AG09319 (cell line): ENCODE results near the gene DXO.

Source experiments
- DNase-seq: peaks from one replicate; pipeline ENCODE4 v3.0.0-alpha.2; 2010; ENCODE audit warnings: low read depth; ENCODE audit errors: extremely low read depth
- TF ChIP-seq, protein P1 (sequence below): IDR thresholded peaks from 2 replicates; pipeline ENCODE4 v1.5.1; 2011; ENCODE audit warnings: low read depth, mild to moderate bottlenecking, inconsistent platforms, low read length, moderate library complexity

The DXO gene

DNA sequence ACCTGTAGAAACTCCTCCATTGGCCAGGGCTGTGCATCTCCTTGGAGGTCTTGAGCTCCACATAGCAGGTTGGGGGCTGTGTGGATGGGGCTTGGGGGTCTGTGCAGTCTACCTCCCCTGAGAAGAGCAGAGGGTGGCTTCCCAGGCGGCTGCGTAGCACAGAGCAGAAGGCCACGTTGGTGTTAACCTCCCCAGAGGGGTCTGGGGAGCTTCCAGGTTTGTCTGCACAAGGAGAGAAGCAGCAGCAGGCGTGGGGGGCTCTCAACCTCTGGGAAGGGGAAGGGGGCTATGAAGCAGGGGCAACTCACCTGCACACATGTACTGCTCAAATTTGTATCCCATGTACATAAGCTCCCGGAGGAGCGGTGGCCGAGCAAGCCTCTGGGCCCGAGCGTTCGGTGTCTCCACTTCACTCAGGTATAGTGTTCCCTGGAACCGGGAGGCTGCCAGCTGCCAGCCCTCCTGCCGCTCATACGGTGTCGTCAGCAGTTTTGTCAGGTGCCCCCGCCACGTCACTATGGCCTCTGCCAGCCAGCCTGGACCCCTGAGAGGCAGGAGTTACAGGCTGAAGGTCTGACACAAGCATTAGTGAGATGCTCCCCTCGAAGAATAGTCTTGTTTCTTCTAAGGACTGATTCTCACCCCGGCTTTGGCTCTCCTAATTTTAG, 1.2 kb downstream of the DXO start:
- TF ChIP-seq, protein P1, sequence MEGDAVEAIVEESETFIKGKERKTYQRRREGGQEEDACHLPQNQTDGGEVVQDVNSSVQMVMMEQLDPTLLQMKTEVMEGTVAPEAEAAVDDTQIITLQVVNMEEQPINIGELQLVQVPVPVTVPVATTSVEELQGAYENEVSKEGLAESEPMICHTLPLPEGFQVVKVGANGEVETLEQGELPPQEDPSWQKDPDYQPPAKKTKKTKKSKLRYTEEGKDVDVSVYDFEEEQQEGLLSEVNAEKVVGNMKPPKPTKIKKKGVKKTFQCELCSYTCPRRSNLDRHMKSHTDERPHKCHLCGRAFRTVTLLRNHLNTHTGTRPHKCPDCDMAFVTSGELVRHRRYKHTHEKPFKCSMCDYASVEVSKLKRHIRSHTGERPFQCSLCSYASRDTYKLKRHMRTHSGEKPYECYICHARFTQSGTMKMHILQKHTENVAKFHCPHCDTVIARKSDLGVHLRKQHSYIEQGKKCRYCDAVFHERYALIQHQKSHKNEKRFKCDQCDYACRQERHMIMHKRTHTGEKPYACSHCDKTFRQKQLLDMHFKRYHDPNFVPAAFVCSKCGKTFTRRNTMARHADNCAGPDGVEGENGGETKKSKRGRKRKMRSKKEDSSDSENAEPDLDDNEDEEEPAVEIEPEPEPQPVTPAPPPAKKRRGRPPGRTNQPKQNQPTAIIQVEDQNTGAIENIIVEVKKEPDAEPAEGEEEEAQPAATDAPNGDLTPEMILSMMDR, result no peak
- no peak for DNase-seq

GRCh38 chr6:31969712-31970603, 2.0 kb downstream of the DXO start:
- no peak for DNase-seq
- TF ChIP-seq, protein P1, result no peak

DNA sequence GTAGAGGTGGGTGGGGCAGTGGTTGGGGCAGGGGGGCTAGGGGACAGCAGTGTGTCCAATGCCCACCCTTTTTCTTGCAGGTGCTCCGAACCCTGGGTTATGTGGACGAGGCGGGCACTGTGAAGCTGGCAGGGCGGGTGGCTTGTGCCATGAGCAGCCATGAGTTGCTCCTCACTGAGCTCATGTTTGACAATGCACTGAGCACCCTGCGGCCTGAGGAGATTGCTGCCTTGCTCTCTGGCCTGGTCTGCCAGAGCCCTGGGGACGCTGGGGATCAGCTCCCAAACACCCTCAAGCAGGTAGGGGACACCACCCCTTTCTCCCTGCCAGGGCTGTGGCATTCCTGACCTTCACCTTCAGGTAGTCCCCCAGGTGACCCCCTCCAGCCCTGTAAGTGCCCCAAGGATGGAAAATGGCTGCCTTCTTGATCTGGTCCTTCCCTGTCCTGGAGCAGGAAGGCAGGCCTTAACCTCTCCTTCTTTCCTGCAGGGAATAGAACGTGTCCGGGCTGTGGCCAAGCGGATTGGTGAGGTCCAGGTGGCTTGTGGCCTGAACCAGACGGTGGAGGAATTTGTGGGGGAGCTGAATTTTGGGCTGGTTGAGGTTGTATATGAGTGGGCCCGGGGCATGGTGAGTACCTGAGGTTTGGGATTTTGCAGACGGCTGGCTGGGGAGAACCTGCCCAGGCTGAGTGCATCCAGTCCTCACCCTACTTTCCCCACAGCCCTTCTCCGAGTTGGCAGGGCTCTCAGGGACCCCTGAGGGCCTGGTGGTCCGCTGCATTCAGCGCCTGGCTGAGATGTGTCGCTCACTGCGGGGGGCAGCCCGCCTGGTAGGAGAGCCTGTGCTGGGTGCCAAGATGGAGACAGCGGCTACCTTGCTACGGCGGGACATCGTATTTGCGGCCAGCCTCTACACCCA, 2.9 kb downstream of the DXO start:
- DNase-seq, result no peak
- TF ChIP-seq, protein P1, result no peak

- no peak for DNase-seq
- TF ChIP-seq, protein P1, result no peak
Measured at GRCh38 chr6:31968326-31968725, 3.6 kb downstream of the DXO start.

DNA sequence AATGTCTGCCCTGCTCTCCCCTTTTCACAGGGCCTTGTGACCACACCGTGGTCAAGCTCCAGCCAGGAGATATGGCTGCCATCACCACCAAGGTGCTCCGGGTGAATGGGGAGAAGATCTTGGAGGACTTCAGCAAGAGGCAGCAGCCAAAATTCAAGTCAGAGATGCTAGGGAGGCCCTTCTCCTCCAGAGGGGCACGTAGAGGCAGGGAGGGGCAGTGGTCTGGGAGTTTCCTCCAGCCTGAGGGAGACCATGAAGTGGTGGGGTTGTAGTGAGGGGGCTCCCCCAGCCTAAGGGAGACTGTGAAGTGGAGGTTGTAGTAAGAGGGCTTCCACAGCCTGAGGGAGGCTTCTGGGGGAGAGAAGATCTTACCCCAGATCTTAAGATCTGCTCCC, 4.0 kb downstream of the DXO start:
- no peak for DNase-seq
- TF ChIP-seq, protein P1, result no peak

DNA sequence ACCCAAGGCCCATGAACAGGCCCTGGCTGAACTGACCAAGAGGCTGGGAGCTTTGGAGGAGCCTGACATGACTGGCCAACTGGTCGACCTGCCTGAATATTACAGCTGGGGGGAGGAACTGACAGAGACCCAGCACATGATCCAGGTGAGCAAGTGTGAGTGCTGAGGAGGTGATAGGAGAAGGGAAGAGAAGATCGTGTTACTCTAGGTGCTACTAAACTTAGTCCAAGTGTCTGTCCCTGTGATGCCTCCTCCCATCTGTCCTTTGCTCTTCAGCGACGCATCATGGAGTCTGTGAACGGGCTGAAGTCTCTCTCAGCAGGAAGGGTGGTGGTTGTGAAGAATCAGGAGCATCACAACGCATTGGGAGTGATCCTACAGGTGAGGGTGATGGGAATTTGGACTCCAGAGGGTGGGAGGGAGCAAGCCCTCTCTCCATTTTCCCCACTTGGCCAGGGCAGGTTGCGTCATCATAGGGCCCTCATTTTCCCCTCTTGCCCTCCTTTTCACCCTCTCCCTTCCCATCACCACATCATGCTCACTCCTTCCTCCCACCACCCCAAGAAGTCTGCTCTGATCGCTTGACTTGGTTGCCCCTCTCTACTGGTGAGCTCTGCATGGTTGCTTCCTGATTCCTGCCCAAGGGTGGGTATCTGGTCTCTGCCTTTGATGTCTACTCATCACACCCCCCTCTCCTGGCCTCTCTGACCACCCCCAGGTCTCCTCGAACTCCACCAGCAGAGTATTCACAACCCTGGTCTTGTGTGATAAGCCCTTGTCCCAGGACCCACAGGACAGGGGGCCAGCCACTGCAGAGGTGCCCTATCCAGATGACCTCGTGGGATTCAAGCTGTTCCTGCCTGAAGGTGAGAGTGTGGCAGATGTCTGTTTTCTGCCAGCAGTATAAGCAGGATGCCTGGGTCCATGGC, 4.7 kb downstream of the DXO start:
- no peak for DNase-seq
- TF ChIP-seq, protein P1, result no peak
